Hippocampal formation (tissue), 2 donors: ENCODE results near the gene GSTT2.

ENCODE experiments used
- DNase-seq, 2 donors: peaks; one replicate each; lab custom pipeline; 2025; lab: John Stamatoyannopoulos, UW

Gene GSTT2

GRCh38 chr22:24008381-24009226 is 28.7 kb downstream of the GSTT2 start:
- no peak for DNase-seq

GRCh38 chr22:24009227-24010017 is 29.5 kb downstream of the GSTT2 start:
- DNase-seq = no peak

GRCh38 chr22:24010018-24010391 is 30.1 kb downstream of the GSTT2 start:
- no peak for DNase-seq

GRCh38 chr22:24011735-24012068 is 31.8 kb downstream of the GSTT2 start:
- DNase-seq = no peak

- no peak for DNase-seq
These were observed 36.2 kb downstream of the GSTT2 start for GRCh38 chr22:24016156-24016555.

GRCh38 chr22:24021304-24021703 is 41.4 kb downstream of the GSTT2 start:
- DNase-seq = no peak

- no peak for DNase-seq
These were observed 43.4 kb downstream of the GSTT2 start for GRCh38 chr22:24023204-24023789.

GRCh38 chr22:24024354-24024753 is 44.4 kb downstream of the GSTT2 start:
- no peak for DNase-seq

GRCh38 chr22:24025475-24025874 is 45.5 kb downstream of the GSTT2 start:
- no peak for DNase-seq

GRCh38 chr22:24026056-24026455 is 46.1 kb downstream of the GSTT2 start:
- DNase-seq = no peak

GRCh38 chr22:24026733-24027132 is 46.8 kb downstream of the GSTT2 start:
- no peak for DNase-seq

GRCh38 chr22:24027389-24027975 is 47.5 kb downstream of the GSTT2 start:
- no peak for DNase-seq

GRCh38 chr22:24027991-24028390 is 48.1 kb downstream of the GSTT2 start:
- no peak for DNase-seq

GRCh38 chr22:24028533-24028932 is 48.6 kb downstream of the GSTT2 start:
- no peak for DNase-seq

GRCh38 chr22:24029304-24029703 is 49.4 kb downstream of the GSTT2 start:
- DNase-seq = no peak

- no peak for DNase-seq
These were observed 50.3 kb downstream of the GSTT2 start for GRCh38 chr22:24030186-24030702.
